GM19193 (cell line): ENCODE measurements around the gene MAPK7.

Experiments
- POLR2A ChIP-seq: IDR thresholded peaks from 4 replicates; pipeline ENCODE4 v1.6.1; 2011; ENCODE audit not compliant: insufficient read depth, insufficient read length; ENCODE audit errors: extremely low read depth

The MAPK7 gene

DNA sequence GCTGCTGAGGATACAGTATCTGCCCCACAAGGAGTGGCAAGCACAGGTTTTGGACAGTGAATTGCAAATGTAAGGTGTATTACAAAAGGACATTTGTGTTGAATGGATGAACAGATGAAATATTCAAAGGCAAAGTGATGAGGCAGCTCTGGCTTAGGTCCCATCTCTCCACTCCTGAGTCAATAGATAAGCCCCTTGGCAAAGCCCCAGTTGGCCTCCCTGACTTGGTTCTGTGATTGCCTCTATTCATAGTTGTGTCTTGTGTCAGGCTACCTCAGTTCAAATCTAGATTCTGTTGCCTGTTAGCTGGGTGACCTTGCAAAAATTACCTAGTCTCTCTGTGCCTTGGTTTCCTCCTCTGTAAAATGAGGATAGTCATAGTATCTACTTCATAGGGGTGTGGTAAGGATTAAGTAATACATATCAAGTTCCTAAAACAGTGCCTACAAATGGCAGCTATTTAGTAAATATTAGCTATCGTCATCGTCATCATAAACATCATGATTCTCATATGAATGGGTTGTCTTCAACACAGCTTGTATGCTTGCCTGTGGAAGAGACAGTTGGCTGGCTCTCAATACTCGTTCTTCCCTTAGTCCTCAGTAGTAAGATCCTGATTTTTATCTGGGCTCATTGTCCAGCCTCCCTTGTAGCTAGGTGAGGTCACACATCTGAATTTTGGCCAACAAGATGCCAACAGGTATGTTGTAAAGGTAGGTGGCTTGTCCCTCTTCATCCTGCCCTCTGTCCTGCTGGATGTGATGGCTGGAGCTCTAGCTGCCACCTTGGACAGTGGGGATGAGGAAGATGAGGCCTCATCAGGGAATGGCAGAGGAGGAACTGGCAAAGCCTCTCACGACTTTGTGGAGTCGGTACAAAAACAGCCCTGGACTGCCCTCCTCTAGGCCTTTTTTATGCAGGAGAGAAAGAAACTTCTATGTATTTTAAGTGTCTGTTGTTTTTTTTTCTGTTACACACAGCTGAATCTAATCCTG lies 10.8 kb downstream of the MAPK7 start:
- no peak for TF ChIP-seq POLR2A

DNA sequence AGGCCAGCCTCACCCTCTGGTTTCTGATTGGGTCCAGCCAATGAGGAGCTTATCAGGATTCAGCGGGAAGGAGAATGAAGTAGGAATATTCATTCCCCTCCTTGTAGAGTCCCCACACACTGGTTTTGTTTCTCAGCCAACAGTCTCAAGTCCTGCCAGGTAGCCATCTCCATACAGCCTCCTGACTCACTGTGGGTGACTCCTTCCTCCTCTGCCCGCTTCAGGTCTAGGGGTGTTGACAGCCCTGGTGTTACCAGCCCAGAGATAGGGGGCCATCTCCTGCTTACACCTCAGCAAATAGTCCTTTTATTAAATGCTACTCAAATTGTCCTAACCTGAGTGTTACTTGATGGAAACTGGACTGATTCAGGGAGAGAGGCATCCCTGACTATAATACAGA lies 12.7 kb downstream of the MAPK7 start:
- no peak for TF ChIP-seq POLR2A

DNA sequence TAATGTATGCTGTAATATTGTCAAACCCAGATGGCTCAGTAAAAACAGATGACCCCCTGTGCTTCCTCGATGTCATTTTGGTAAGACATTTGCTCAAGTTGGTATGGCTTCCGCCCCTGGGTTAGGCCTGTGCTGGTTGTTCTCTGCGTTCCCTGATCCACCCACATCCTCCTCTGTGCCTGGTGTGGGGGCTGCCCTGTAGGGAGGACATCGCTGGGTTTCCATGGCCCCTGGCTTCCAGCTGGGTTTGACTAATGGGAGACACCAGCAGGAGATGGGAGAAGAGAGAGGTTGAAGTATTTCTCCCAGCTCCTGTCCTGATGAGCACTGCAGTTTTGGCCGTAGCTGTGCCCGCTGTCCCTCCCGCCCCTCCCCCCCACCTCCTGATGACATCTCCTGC lies 13.1 kb downstream of the MAPK7 start:
- no peak for TF ChIP-seq POLR2A

DNA sequence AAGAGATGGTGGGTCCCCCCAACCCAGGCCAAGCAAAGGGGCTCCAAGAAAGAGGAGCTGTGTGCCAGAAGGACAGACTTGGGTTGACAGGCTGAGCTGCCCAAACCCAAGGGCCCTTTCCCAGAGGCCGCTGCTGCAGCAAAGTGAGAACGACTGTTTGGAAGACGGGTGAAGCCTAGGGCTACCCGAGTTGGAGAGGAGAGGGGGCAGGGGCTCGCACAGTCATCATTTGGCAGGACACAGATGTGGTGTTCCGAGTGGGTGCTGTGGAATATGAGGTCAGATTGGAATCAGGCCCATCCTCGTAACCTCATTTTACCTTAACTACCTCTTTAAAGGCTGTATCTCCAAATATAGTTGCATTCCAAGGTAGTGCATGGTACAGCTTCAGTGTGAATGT lies 14.0 kb downstream of the MAPK7 start:
- TF ChIP-seq POLR2A: no peak

DNA sequence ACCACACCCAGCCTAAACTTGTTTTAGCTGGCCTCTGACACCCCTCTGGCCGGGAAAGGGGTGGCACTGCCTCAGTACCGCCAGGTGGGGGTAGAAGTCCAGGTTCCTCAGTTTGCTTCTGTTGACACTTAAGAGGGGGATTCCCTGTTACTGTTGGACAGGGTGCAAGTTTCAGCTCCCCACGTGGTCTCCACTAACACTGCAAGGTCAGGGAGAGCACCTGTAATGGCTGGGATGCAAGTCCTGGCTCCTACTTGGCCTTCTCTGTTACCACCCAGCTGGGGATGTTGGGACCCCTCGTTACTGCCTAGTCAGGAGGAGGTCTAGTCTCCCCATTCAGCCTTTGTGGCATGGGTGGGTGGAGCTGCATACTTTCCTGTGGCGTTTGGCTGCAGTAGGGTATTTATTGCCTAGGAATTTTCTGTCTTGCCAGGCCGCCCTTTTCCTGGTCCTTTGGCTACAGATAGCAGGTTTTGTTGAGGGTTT lies 19.3 kb downstream of the MAPK7 start:
- TF ChIP-seq POLR2A: no peak

DNA sequence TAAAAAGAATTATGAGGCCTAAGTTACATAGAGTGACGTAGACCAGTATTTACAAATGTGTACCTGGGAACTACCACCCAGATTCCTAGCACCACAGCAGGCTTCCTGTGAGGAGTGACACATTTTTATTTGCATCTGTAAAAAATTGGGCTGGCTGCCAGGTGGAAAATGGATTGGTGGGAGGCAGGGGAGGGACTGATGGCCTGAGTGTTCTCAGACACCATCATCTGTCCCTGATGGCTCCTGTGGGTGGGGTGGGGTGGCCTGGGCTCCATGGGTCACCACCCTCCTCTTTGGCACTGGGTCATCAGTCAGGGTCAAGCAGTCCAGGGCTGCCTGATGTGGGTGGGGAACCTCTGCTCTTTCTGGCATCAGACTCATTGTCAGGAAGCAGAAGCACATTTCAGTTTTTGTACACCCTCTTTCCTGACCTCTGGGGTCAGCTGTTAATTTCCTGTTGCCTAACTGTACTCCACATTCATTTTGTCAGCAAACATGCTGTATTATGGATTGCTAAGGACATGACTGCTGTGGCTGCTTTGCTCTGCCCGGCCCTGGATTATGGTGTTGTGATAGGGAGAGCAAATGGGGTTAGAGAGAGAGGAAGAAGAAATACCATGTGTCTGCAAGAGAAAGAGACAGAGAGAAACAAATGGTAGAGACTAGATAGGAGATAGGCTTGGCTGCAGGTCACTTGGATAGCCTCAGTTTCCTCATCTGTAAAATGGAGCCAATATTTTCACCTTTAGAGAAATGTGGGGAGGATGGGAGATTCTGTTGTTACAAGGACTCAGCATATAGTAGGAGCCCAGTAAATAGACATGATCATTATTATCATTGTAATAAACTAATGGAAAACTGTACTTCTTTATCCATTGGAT lies 20.2 kb downstream of the MAPK7 start:
- TF ChIP-seq POLR2A: no peak

DNA sequence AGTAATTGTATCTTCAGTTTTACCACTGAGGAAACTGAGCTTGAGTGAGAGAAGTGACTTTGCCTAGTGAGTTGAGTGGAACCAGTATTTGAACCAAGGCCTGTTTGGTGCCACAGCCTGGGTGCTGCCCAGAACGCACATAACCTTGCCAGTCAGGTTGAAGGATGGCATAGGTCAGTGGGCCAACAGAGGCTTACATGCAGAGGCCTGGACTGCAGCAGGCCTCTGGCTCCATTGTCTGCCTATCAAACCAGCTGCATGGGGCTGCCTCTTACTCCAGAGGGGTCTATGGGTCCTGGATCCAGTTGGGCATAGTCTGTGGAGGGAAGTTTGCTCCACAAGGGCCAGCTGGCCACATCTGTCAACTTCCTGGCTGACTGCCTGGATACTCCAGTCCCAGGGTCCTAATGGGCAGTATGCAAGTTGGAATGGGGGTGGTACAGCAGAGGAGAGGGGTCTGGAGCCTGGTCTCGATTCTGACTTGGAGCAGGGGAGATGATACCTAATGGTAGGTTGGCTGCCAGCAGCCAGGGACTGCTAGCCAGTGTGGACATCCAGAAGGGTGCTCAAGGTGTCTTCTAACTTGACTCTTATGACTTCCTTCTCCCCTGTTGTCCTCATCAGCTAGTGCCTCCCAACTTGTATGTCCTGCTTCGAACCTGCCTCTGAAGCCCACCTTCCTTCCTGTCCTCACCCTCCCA lies 21.6 kb downstream of the MAPK7 start:
- no peak for TF ChIP-seq POLR2A

DNA sequence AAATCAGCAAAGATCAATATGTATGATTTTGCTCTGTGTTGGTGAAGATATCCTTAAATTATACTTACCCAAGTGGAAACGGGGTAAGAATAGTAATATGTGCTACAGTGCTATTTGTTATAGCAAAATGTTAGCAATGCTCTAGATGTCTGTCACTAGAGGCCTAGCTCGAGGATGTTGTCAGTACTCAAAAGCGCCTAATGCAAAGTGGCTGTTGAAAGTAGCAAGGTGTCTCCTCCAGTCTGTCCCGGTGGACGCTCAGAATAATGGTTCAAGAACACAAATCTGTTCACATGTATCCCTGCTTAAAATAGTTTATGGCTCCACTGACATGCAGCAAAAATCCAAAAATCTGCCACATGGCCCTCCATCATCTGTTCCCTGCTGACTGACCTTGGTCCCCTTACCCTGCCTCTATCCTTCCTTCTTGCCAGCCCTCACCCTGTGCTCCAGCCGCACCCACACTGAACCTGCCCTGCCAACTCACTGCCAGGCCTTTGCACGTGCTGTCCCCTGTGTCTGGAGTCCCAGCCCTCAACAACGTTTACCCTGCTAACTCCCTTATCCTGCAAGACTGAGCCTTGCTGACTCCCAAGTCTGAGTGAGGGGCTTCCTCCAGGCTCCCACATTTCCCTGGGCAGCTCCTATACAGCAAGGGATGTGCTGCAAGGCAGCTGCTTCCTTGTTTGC lies 23.2 kb downstream of the MAPK7 start:
- TF ChIP-seq POLR2A: no peak

DNA sequence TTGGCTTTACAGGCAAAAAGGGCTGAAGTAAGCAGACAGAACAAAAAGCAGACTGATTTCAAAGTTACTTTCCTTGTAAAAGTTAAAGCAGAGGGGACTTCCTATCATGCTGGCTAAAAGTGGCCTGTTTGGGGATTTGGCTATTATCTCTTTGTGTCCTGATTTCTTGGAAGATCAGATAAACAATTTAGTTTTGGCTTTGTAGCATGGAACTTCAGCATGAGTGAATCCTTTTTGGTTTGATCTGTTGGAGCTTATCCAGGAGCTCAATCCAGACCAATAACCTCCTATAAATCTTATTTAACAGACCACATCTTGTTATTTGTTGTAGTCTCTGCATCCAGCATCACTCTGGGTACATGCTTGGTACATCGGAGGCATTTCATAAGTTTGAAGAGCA lies 23.9 kb downstream of the MAPK7 start:
- TF ChIP-seq POLR2A: no peak

DNA sequence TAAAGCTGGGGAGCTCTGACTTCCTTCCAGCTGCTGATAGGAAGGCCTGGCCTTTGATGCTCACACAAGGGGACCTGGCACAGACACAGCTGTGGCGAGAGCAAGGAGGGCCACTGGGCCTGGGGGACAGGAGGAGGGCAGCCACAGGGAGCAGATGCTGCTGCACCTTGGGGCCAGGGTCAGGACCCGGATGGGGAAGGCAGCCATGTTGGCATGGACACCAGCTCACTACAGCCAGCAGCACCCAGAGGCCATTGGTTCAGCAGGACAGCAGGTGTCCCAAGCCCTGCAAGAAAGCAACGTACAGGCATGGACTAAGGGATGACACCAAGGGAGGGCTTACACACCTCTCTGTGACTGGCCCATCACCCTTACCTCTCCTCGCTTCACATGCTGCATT lies 24.7 kb downstream of the MAPK7 start:
- no peak for TF ChIP-seq POLR2A

DNA sequence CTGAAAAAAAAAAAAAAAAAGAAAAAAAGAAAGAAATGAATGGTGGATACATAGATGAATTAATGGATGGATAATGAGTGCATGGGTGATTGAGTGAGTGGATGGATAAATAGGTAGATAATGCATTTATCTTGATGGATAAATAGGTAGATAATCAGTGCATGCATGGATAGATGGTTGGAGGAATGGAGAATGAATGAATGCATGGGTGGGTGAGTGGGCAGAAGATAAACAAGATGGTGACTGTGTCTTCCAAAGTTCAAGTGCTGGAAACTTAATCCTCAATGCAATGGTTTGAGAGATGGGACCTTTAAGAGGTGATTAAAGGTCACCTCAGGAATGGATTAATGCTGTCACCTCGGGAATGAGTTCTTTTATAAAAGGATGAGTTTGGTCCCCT lies 26.0 kb downstream of the MAPK7 start:
- TF ChIP-seq POLR2A: no peak

DNA sequence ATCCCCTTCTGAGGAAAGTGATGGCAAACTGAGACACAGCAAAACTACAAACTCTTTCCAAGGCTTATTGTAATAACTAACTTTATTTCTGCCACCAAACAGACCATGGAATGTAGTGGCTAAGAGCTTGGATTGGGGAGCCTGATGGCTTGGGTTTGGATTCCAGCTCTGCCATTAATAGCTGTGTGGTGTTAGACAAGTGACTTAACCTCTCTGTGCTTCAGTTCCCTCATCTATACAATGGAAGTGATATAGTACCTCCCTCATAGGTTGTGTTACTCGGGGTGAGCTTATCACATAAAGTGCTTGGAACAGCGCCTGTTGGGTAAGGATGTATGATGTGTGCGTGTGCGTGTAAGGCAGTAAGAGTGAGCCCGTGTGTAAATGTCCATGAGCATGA lies 26.8 kb downstream of the MAPK7 start:
- no peak for TF ChIP-seq POLR2A

DNA sequence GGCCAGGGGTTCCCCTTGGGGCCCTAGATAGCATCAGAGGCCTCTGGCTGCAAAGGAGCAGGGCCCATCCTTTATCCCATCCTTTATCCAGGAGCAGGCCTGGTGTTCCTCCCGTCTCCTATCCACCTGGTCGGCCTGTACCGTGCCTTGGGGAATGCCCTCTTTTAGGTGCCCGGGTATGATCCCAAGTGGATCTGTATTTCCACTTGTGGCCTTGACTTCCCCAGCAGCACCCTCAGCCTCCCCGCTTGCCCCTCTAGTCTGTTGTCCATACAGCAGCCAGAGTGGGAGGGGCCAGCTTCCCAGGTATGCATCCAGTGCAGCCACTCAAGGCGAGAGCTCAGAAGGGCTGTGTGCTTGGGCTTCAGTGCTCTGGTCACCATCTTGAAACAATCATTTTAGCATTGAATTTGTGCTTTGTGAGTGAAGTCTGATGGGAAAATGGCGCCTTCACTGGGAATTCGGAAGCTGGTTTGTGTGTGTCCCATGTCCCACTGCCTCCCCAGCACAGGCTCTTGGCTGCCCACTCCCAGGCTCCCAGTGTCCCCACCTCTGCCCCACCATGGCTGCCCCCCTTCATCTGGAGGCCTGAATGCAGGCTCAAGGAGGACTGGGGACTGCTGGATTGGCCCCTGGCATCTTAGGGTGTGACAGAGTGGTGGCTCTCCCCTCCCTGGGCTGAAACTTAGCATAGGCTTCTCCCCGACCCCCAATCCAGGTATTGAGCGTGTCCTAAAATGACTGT lies 29.5 kb downstream of the MAPK7 start:
- no peak for TF ChIP-seq POLR2A

DNA sequence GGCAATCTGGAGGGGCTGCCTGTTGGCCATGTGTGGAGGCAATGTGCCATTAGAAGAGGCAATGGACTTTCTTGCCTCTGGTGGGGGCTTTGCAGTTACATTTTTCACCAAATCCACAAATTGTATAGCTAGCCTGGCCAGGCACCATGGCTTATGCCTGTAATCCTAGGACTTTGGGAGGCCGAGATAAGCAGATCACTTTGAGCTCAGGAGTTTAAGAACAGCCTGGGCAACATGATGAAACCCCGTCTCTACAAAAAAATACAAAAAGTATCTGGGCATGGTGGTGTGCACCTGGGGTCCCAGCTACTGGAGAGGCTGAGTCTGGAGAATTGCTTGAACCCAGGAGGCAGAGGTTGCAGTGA lies 30.0 kb downstream of the MAPK7 start:
- TF ChIP-seq POLR2A: no peak
